PC-3 (cell line): ENCODE measurements around the gene FMNL2.

Experiments used
- EZH2 ChIP-seq: fragments of 300-600 bp; sonication (generic); IDR thresholded peaks from one replicate; pipeline ENCODE4 v1.6.1; 2017; ENCODE audit warnings: antibody characterized with exemption, mild to moderate bottlenecking, low read length; ENCODE audit not compliant: unreplicated experiment
- EZH2phosphoT487 ChIP-seq: fragments of 300-600 bp; sonication (generic); IDR thresholded peaks from 2 replicates; pipeline ENCODE4 v1.6.1; 2018; ENCODE audit warnings: mild to moderate bottlenecking, antibody characterized with exemption, low read length, borderline replicate concordance
- TF ChIP-seq, protein P1 (sequence below): fragments of 300-600 bp; sonication (generic); conservative IDR thresholded peaks from 2 replicates; pipeline ENCODE4 v1.5.1; 2017; ENCODE audit warnings: antibody characterized with exemption, low read depth, mild to moderate bottlenecking, low read length

DNA sequence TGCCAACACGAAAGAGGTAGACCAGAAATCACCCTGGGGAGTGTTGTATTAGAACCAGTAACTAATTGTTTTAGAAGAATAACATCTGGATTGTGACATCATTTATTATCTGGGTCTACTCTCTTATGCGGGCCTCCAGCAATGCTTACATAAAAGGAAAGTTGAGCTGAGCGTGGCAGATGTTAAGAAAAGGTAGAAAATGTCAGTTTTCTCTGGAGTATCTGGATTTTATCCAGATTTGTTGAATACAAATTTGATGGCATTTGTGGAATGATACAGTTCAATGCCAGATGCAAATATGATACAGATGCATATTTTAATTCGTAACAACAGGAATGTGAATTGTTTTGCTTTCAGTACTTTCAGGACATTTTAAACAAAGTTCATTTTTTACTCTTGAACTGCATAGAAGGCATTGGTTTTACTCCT is 292.0 kb downstream of the FMNL2 start:
- TF ChIP-seq, protein P1, sequence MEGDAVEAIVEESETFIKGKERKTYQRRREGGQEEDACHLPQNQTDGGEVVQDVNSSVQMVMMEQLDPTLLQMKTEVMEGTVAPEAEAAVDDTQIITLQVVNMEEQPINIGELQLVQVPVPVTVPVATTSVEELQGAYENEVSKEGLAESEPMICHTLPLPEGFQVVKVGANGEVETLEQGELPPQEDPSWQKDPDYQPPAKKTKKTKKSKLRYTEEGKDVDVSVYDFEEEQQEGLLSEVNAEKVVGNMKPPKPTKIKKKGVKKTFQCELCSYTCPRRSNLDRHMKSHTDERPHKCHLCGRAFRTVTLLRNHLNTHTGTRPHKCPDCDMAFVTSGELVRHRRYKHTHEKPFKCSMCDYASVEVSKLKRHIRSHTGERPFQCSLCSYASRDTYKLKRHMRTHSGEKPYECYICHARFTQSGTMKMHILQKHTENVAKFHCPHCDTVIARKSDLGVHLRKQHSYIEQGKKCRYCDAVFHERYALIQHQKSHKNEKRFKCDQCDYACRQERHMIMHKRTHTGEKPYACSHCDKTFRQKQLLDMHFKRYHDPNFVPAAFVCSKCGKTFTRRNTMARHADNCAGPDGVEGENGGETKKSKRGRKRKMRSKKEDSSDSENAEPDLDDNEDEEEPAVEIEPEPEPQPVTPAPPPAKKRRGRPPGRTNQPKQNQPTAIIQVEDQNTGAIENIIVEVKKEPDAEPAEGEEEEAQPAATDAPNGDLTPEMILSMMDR, result no peak
- TF ChIP-seq EZH2phosphoT487 (no peak), EZH2 (no peak)
